HAP-1 (cell line): ENCODE data around the gene RINL.

Experiments
- DNase-seq, 2 experiments: peaks; one replicate each; pipeline ENCODE4 v3.0.0-alpha.2; 2016 to 2020; ENCODE audit warnings: low spot score in 2 of 2
- H3K27me3 ChIP-seq: fragments of 250-450 bp; sonication (Bioruptor Pico); 2 replicates; pipeline ENCODE4 v1.5.1; 2020; ENCODE audit warnings: low read depth, mild to moderate bottlenecking, moderate library complexity
- H3K36me3 ChIP-seq: fragments of 250-450 bp; sonication (Bioruptor Pico); replicated peaks from 2 replicates; pipeline ENCODE4 v1.5.1; 2020; ENCODE audit warnings: mild to moderate bottlenecking
- H3K4me1 ChIP-seq: fragments of 250-450 bp; sonication (Bioruptor Pico); 2 replicates; pipeline ENCODE4 v1.5.1; 2020; ENCODE audit warnings: mild to moderate bottlenecking
- H3K4me3 ChIP-seq: fragments of 250-450 bp; sonication (Bioruptor Pico); 2 replicates; pipeline ENCODE4 v1.5.1; 2020; ENCODE audit warnings: mild to moderate bottlenecking, moderate library complexity
- H3K9me3 ChIP-seq: fragments of 250-450 bp; sonication (Bioruptor Pico); 2 replicates; pipeline ENCODE4 v1.5.1; 2020; ENCODE audit warnings: mild to moderate bottlenecking, moderate library complexity
- in situ Hi-C: fragments of 300-500 bp; cut with MboI; formaldehyde crosslinking; loops from 3 replicates; pipeline ENCODE4 v1.14.3; 2020; ENCODE audit warnings: low sequenced_read_pairs, inconsistent platforms, mixed read lengths

Gene RINL

DNA sequence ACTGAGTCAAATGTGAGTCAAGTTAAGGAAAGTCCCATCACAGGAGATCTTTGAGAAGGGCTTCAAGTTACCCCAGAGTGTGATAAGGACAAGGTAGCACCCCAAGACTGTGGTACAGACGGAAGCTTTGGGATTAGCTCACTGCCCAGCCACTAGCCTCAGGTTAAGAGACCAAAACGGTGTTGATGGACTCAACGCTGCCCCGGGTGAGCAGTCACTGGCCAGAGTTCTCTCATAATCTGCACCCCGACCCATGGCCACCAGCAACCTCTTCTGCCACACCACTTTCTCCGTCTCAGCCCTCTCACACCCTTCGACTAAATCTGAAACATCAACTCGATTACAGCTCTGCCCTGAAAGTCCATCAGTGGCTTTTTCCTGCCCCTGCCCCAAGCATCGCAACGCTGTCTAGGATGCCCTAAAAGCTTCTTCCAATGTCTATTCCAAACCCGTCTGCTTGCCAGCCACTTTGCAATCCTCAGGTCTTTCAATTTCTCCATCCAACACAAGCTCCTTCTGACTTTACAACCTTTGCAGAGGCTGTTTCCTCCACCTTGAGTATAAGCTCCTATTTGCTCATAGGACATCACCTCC is 33.9 kb downstream of the RINL start:
- peaks cover 12% of the 10 kb centered on the region for H3K4me1 ChIP-seq
- in situ Hi-C loops = no loop called here
- no peak overlapping the region for H3K4me3 ChIP-seq
- H3K27me3 ChIP-seq = no peaks in the 10 kb centered on the region
- no peaks in the 10 kb centered on the region for H3K9me3 ChIP-seq
- peaks cover 97% of the 10 kb centered on the region for H3K36me3 ChIP-seq
- no peak for DNase-seq

DNA sequence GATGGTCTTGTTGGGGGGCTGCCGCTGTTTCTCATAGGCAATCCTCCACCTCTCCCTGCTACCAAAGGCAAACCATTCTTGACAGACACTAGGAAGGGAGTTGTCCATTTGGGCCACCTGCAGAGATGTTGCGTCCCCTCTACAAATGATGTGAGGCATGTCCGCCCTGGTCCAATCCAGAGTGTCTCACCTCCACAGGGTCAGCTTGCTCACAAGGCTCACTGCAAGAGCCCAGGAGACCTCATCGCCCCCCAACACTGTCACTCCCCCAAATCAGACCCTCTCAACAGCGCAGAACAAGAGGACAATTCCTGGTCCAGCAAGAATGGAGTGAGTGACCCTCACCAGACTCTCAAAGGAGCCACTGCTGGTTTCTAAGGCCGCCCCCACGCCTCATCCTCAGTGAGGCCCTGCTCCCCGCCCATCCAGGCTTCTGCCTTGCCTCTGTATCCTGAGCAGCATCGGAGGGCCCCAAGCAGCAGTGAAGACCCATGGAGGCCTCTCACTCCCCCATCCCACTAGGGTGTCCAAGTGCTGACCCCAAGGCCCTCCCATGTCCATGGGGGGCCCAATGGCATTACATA is 34.8 kb downstream of the RINL start:
- Histone ChIP-seq H3K4me1 (peaks cover 9% of the 10 kb centered on the region), H3K9me3 (no peaks in the 10 kb centered on the region), H3K36me3 (peaks cover 97% of the 10 kb centered on the region), H3K4me3 (no peak overlapping the region), H3K27me3 (no peaks in the 10 kb centered on the region)
- in situ Hi-C loops = no loop called here
- no peak for DNase-seq

DNA sequence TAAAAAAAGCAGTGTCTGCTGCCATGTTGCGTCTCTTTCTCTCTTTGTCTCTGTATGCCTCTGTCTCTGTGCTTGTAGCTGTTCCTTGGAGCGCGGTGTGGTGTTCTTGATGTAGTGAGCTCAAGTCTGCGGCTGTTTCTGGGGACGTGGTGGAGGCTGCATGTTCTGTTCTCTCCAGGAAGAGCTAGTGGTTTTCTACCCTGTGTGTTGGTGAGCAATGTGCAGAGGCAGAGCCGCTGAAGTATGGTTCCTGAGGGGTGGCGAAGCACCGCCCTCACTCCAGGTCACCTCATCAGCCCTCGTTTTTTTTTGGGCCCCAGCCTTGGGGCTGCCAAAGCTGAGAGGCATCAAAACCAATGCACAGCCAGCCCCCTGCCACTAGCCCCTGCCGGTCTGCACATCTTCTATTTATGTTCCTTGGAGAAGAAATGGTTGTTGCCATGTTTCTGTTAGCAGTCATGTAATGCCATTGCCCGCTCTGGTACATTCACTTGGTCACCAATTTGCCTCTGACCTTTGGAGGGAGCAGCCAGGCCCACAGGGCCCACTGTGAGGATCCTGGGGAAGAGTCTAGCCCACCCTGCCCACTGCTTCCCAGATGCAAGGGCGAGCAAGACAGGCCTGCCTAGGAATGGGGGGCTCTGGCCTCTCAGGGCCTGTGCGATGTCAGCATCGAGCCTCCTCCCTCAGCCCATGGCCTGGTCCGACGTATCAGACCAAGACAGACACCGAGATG is 35.5 kb downstream of the RINL start:
- no peak overlapping the region for H3K4me3 ChIP-seq
- H3K36me3 ChIP-seq = peaks cover 97% of the 10 kb centered on the region
- no peaks in the 10 kb centered on the region for H3K9me3 ChIP-seq
- in situ Hi-C loops = no loop called here
- peaks cover 5% of the 10 kb centered on the region for H3K4me1 ChIP-seq
- no peaks in the 10 kb centered on the region for H3K27me3 ChIP-seq
- DNase-seq = no peak

GRCh38 chr19:38841787-38842438 is 36.2 kb downstream of the RINL start:
- H3K4me3 ChIP-seq = no peak overlapping the region
- DNase-seq = no peak
- 0 out of 2 replicates have a peak, but pooled peaks cover 2% of the 10 kb centered on the region for H3K4me1 ChIP-seq
- H3K27me3 ChIP-seq = no peaks in the 10 kb centered on the region
- peaks cover 97% of the 10 kb centered on the region for H3K36me3 ChIP-seq
- no peaks in the 10 kb centered on the region for H3K9me3 ChIP-seq
- in situ Hi-C loops = no loop called here

- in situ Hi-C loops = no loop called here
- Histone ChIP-seq H3K4me3 (no peak overlapping the region), H3K27me3 (no peaks in the 10 kb centered on the region), H3K36me3 (peaks cover 95% of the 10 kb centered on the region), H3K9me3 (no peaks in the 10 kb centered on the region), H3K4me1 (0 out of 2 replicates have a peak, but pooled peaks cover 2% of the 10 kb centered on the region)
- no peak for DNase-seq
Observed at GRCh38 chr19:38841180-38841766, 36.8 kb downstream of the RINL start.

DNA sequence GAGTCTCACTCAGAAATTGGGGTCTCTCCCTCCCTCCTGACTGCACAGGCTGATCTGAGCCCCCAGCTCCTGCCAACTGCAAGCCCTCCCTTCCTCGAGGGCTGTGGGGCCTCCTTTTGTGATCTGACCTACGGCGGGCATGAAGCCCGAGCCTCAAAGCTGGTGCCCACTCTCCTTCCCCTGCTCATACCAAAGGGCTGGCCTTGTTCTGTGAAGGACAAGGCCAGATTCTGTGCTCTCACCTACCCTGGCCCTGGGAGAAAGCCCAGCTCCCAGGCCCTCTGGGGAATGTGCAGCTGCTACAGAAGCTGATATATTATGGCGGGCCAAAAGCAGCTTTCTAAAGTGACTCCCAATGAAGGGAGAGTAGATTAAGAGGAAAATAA is 37.5 kb downstream of the RINL start:
- Histone ChIP-seq H3K36me3 (peaks cover 94% of the 10 kb centered on the region), H3K9me3 (no peaks in the 10 kb centered on the region), H3K4me3 (no peak overlapping the region), H3K27me3 (no peaks in the 10 kb centered on the region), H3K4me1 (0 out of 2 replicates have a peak, but pooled peaks cover 2% of the 10 kb centered on the region)
- in situ Hi-C loops = no loop called here
- no peak for DNase-seq

DNA sequence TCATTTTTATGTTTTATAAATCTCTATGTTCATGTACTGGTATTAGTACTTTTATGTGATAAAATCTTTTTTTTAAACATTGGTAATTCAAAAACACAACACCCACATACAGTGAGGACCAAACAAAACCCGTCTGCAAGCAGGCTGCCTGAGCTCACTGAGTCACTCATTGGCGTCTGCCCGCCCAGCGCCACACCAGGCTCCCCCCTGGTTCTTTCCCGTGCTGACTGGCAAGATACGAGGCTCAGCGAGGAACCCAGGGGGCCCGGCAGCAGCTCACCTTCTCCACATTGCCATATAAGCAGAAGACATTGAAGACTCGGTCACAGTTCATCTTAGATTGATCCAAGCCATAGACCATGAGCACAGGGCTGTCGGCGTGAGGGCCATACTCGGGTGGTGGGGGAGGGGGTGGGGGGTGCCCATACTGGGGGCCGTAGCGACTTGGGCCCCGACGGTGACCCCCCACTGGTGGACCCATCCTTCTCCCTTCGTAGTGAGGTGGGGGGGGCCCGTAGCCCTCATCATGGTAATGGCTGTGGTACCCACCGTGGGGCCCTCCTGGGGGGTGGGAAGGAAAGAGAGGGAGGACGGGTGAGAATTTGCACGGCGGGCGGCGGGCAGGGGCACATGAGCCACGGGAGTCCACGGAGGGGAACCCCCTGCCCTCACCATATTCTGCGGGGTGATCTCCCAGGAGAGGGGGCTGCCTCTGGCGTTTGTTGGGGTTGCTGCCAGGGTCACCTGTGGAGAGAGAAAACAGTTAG is 38.1 kb downstream of the RINL start:
- Histone ChIP-seq H3K27me3 (no peaks in the 10 kb centered on the region), H3K36me3 (peaks cover 92% of the 10 kb centered on the region), H3K4me3 (no peak overlapping the region), H3K9me3 (no peaks in the 10 kb centered on the region), H3K4me1 (0 out of 2 replicates have a peak, but pooled peaks cover 2% of the 10 kb centered on the region)
- DNase-seq = no peak
- in situ Hi-C loops = no loop called here

GRCh38 chr19:38838986-38839761 is 38.9 kb downstream of the RINL start:
- Histone ChIP-seq H3K4me3 (no peak overlapping the region), H3K9me3 (no peaks in the 10 kb centered on the region), H3K36me3 (peaks cover 84% of the 10 kb centered on the region), H3K27me3 (no peaks in the 10 kb centered on the region), H3K4me1 (0 out of 2 replicates have a peak, but pooled peaks cover 2% of the 10 kb centered on the region)
- DNase-seq = no peak
- in situ Hi-C loops = no loop called here

- no peak for DNase-seq
- Histone ChIP-seq H3K4me3 (no peak overlapping the region), H3K4me1 (0 out of 2 replicates have a peak, but pooled peaks cover 2% of the 10 kb centered on the region), H3K27me3 (no peaks in the 10 kb centered on the region), H3K9me3 (no peaks in the 10 kb centered on the region), H3K36me3 (peaks cover 76% of the 10 kb centered on the region)
- in situ Hi-C loops = no loop called here
Observed at GRCh38 chr19:38838208-38838985, 39.7 kb downstream of the RINL start.

GRCh38 chr19:38837656-38838121 is 40.4 kb downstream of the RINL start:
- Histone ChIP-seq H3K27me3 (no peaks in the 10 kb centered on the region), H3K4me3 (no peak overlapping the region), H3K4me1 (0 out of 2 replicates have a peak, but pooled peaks cover 2% of the 10 kb centered on the region), H3K9me3 (no peaks in the 10 kb centered on the region), H3K36me3 (peaks cover 69% of the 10 kb centered on the region)
- peak; percentile 36 to 48 for DNase-seq
- in situ Hi-C loops = no loop called here

GRCh38 chr19:38836983-38837626 is 41.0 kb downstream of the RINL start:
- Histone ChIP-seq H3K4me1 (peaks cover 4% of the 10 kb centered on the region), H3K4me3 (no peak overlapping the region)
- in situ Hi-C loops = no loop called here

More at GRCh38 chr19:38836983-38837626, 41.0 kb downstream of the RINL start:
- no peaks in the 10 kb centered on the region for H3K9me3 ChIP-seq
- H3K36me3 ChIP-seq = peaks cover 63% of the 10 kb centered on the region
- no peak for DNase-seq
- no peaks in the 10 kb centered on the region for H3K27me3 ChIP-seq
